ENCODE results near the gene DOCK1.

DNA sequence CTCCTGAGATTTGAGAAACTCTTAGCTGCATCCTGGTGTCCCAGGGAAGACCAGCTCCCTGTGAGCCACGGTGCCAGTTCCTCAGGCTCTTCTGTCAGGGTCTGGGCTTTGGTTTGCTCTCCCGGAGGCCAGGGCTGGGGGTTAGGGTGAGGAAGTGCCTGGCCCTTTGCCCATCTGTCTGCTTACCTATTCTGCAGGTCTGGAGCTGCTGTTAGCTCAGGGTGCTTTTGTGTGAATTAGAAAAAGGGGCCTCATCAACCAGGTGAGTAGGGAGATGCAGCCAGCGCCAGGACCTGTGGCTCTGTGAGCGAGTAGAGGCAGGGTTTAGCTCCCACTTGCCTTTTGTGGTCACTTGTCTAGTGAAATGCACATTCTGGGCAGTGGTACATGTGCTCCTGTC lies 109.4 kb downstream of the DOCK1 start:
- TF ChIP-seq CTCF (IDR thresholded peaks at IDR 0.05) = no peak
- TF ChIP-seq EZH2phosphoT487 (IDR thresholded peaks at IDR 0.05) = no peak
